Measurements from ENCODE around the gene CIB2.

The CIB2 gene

GRCh38 chr15:78064544-78064943 is 66.7 kb downstream of the CIB2 start:
- no peak for DNase-seq

DNA sequence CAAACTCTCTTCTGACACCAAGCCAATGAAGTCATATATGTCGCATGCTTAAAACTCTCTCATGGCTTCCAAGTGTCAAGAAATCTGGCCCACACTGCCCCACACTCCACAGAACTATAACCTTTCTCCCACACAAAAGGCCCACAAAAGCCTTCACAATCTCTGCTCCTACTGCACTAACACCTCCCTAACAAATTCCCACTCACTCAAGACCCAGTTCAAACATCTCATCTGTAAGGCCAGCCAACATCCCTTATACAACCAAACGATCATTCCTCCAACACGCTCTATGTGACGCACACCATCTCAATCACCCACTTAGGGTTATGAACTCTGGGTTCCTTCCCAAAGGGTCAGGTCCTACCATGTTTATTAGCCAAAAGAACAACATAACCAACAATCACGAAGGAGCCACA is 67.3 kb downstream of the CIB2 start:
- no peak for DNase-seq

- no peak for DNase-seq
Measured at GRCh38 chr15:78063217-78063616, 68.0 kb downstream of the CIB2 start.

DNA sequence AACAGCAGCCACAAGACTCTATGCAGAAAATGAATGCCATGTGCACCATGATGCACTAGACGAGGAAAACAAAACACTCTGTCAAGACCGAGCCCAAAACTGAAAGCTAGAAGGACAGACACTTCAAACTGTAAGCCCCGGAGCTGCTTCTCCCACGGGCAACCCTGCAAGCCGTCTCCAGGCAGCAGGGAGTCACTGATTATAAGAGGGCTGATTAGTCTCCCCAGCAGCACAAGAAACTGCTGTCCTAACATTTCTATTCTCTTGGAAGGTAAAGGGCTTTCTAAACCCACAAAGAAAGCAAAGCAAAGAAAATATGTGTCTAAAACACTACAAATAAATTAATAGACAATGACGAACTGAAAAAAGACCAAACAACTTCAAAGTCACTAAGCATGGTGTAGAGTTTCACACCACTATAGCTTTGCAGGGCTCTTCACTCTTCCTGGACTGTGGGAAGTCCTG is 69.2 kb downstream of the CIB2 start:
- DNase-seq = peak in 1 of 2 donors; percentile 64

- DNase-seq = no peak
Measured at GRCh38 chr15:78060232-78060631, 71.0 kb downstream of the CIB2 start.

DNA sequence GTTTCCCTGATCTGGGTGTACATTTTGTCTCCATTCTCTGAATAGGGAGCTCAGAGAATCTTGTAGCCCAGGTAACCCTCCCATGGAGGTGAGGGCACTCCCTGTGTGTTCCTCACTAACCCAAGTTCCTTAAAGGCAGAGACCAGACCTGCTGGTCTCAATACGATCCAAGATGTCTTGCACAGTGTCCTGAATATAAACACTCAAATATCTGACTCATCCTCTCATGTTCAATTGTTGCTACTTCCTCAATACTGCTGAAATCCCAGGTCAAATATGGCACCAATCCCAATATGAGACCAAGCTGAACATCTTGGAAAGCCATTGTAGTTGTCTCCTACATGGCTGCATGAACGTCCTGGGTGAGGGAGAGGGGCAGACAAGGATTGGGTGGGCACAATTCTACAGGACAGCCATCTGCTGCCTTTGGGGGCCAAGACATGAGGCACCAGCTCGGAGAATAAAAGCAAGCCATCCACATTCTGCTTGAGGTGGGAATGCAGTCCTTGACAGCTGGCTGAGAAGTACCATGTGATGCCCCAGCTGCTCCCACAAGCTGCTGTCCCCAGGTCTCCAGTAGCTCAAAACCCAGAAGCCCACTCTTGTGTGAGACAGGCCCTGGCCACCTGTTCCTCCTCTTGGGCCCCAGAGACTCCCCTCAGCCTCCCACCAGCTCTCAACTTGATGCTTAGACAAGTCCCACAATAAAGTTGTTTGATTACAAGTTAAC is 72.0 kb downstream of the CIB2 start:
- peak; percentile 77 to 78 for DNase-seq

GRCh38 chr15:78058401-78058935 is 72.8 kb downstream of the CIB2 start:
- DNase-seq = no peak

DNA sequence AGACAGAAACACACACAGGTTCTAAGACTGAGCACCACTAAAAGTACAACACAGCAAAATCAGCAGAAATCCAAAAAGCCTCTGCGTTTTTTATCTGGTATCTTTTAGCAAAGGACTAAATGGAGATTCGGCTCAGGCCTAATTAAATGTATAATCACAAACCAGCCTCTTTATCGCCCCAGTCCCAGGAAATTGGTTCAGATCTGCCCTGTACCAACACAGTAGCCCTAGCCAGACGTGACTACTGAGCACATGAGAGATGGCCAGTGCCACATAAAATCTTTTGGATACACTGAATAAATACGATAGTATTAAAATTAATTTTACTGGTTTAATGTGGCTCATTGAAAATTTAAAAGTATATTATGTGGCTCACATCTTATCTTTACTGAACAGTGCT is 73.4 kb downstream of the CIB2 start:
- no peak for DNase-seq

DNA sequence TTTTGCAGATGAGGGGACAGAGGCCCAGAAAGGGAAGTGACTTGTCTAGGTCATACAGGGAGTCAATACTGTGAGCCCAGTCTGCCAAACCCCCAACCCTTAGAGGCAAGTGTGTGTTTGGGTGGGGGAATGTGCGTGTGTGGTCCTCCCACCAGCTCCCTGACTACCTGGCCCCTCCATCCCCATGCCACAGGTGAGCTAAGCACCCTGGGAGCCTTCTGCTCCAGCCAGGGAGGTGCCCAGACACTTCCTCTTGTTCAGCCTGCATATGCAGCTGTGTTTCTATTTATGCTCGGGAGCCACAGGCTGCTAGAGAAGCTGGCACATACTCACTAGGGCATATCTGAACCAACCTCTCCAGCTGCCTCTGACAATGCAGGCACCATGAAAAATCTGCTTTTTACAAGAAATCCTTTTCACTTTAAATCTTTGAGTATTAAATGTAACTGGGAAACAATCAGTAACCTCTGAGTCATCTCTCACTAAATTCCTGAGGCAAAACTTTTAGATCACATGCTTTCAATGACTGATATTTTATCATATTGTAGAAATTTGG is 74.5 kb downstream of the CIB2 start:
- peak in 1 of 2 donors; percentile 48 for DNase-seq

- DNase-seq = no peak
Measured at GRCh38 chr15:78055919-78056713, 75.1 kb downstream of the CIB2 start.

DNA sequence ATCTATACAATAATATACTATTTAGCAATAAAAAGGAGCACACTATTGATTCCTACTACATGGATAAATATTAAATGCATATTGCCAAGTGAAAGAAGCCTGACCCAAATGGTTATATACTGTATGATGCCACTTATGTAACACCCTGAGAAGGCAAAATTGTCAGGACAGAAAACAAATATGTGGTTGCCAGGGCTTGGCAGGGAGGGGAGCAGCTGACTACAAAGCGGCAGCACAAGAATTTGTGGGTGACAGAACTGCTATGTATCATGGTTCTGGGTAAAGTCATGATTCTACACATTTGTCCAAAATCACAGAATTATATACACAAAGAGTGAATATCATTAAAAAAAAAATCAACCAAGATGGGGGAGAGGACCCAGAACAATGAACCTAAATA is 76.3 kb downstream of the CIB2 start:
- no peak for DNase-seq
